Glutamatergic neuron (in vitro differentiated cells): Measurements from ENCODE around the gene PRICKLE4. TPM values are rescaled to one million over a fixed set of nuclear protein-coding genes. Genes with fewer than 3 reads are reported as not detected.

Experiments used
- DNase-seq: peaks from one replicate; pipeline ENCODE4 v3.0.0; 2022
- H3K27ac Mint-ChIP-seq: one replicate; pipeline ENCODE4 v1.8.0; 2020; ENCODE audit warnings: mild to moderate bottlenecking, mixed read lengths, inconsistent platforms; ENCODE audit not compliant: unreplicated experiment
- H3K27me3 Mint-ChIP-seq: one replicate; pipeline ENCODE4 v1.8.0; 2020; ENCODE audit warnings: mild to moderate bottlenecking, moderate library complexity, mixed read lengths, inconsistent platforms; ENCODE audit not compliant: unreplicated experiment
- H3K36me3 Mint-ChIP-seq: one replicate; pipeline ENCODE4 v1.8.0; 2020; ENCODE audit warnings: mild to moderate bottlenecking, mixed read lengths, inconsistent platforms; ENCODE audit not compliant: unreplicated experiment
- H3K4me1 Mint-ChIP-seq: one replicate; pipeline ENCODE4 v1.8.0; 2020; ENCODE audit warnings: mild to moderate bottlenecking, low read depth, mixed read lengths, inconsistent platforms; ENCODE audit not compliant: unreplicated experiment
- H3K4me3 Mint-ChIP-seq: one replicate; pipeline ENCODE4 v1.8.0; 2020; ENCODE audit warnings: mild to moderate bottlenecking, mixed read lengths, inconsistent platforms; ENCODE audit not compliant: unreplicated experiment
- H3K9me3 Mint-ChIP-seq: one replicate; pipeline ENCODE4 v1.8.0; 2020; ENCODE audit warnings: mild to moderate bottlenecking, moderate library complexity, mixed read lengths, inconsistent platforms; ENCODE audit not compliant: unreplicated experiment
- total RNA-seq: library from RNA; stranded (reverse); fragmentation: NEBNext Ultra II Directional; extraction: Animal tissue kit (Norgen Biotek cat#: 25700); gene quantifications from one replicate; pipeline ENCODE4 v1.2.1, GENCODE V29; 2021; ENCODE audit not compliant: unreplicated experiment
- TF ChIP-seq, protein P1 (sequence below): fragments of 200-600 bp; sonication (generic); IDR thresholded peaks from one replicate; pipeline ENCODE4 v1.5.0; 2021; ENCODE audit not compliant: partially characterized antibody, unreplicated experiment

The PRICKLE4 gene
- total RNA-seq, 1 donor from 2014 or later, result 2.3 TPM

DNA sequence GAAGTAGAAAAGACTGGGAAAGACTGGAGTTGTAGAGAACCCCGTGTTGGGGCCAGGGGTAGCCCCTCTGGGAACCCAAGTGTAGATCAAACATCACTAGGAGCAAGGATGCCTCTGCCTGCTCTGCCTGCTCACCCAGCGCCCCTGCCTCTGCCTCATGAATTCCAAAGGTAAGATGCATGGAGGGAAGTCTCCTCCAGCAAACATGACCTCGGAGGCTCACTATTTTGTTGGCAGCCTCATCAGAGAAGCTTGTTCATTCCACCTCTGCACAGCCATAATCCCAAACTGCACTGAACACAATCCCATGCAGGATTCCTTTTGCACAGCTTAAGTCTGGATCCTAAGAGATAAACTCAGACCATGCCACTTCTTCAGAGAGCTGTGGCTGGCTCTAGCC, 5.7 kb upstream of the PRICKLE4 start:
- peaks cover 5% of the 10 kb centered on the region for H3K27me3 Mint-ChIP-seq
- TF ChIP-seq, protein P1, sequence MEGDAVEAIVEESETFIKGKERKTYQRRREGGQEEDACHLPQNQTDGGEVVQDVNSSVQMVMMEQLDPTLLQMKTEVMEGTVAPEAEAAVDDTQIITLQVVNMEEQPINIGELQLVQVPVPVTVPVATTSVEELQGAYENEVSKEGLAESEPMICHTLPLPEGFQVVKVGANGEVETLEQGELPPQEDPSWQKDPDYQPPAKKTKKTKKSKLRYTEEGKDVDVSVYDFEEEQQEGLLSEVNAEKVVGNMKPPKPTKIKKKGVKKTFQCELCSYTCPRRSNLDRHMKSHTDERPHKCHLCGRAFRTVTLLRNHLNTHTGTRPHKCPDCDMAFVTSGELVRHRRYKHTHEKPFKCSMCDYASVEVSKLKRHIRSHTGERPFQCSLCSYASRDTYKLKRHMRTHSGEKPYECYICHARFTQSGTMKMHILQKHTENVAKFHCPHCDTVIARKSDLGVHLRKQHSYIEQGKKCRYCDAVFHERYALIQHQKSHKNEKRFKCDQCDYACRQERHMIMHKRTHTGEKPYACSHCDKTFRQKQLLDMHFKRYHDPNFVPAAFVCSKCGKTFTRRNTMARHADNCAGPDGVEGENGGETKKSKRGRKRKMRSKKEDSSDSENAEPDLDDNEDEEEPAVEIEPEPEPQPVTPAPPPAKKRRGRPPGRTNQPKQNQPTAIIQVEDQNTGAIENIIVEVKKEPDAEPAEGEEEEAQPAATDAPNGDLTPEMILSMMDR, result no peak
- H3K9me3 Mint-ChIP-seq, result no peaks in the 10 kb centered on the region
- H3K27ac Mint-ChIP-seq, result no peak overlapping the region
- no peak for DNase-seq
- no peak overlapping the region for H3K4me3 Mint-ChIP-seq
- H3K4me1 Mint-ChIP-seq, result peaks cover 6% of the 10 kb centered on the region
- peaks cover 5% of the 10 kb centered on the region for H3K36me3 Mint-ChIP-seq

DNA sequence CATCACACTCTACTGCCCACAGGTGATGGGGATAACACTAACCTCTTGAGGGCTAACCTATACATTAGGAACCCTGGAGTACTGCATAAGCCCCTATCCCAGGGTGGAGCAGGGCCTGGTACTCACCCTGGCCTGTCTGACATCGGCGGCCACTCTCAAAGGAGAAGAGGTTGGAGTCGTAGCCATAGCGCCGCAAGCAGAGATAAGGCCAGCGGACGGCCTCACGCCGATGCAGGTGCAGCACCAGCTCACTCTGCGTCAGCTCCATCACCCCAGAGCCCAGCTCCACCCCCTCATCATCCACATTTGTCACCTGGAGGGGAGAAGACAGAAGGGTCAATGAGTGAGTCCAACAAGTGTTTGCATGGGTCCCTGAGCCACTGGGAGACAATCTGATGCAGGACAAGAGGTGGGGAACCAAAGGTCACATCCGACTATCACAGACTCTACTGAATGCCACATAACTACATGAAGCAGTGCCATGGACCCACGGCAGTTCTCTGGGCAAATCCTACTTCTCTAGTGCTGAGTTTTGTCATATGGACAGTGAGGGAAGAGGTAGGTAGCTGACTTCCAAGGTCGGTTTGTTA, 5.2 kb upstream of the PRICKLE4 start:
- TF ChIP-seq, protein P1, result no peak
- H3K9me3 Mint-ChIP-seq, result no peaks in the 10 kb centered on the region

DNA sequence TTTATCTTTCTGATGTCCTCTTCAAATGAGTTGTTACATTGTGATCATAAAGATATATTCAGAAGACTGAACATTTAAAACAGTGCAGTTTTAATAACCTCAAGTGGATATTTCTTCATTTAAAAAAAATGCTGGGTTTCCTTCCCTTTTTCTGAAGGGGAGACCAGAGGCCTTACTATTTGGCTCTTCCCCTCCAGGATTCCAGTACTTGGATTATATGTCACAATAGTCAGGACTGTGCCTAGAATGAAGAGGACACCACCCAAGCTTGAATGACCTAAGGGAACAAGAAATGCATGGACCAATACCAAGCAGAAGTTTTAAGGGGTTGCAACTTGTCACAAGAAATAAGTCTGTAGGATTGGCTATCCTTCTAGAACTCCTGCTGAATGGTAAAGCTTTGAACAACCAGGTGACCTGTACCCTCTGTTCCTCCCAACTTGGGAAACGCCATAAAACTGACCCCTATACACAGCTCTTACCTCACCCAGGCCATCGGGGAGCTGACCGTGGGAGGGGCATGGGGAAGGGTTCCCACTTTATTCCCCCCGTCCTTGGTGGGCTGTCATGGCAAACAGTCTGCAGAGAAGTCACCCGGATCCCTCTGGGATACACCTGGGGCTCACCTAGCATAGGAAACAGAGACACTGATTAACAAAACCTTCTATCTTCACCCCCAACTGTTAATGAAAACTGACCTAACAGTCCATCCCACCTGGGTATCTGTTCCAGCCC, 2.9 kb upstream of the PRICKLE4 start:
- H3K9me3 Mint-ChIP-seq, result no peaks in the 10 kb centered on the region
- H3K27me3 Mint-ChIP-seq, result peaks cover 7% of the 10 kb centered on the region
- no peak overlapping the region for H3K27ac Mint-ChIP-seq
- H3K4me3 Mint-ChIP-seq, result no peak overlapping the region
- TF ChIP-seq, protein P1, result no peak
- H3K4me1 Mint-ChIP-seq, result peaks cover 7% of the 10 kb centered on the region
- no peak for DNase-seq
- no peaks in the 10 kb centered on the region for H3K36me3 Mint-ChIP-seq

More for the DNA sequence above, 5.2 kb upstream of the PRICKLE4 start:
- H3K36me3 Mint-ChIP-seq, result no peaks in the 10 kb centered on the region
- no peak overlapping the region for H3K4me3 Mint-ChIP-seq
- H3K27me3 Mint-ChIP-seq, result peaks cover 5% of the 10 kb centered on the region
- no peak overlapping the region for H3K27ac Mint-ChIP-seq
- H3K4me1 Mint-ChIP-seq, result peaks cover 5% of the 10 kb centered on the region
- no peak for DNase-seq

DNA sequence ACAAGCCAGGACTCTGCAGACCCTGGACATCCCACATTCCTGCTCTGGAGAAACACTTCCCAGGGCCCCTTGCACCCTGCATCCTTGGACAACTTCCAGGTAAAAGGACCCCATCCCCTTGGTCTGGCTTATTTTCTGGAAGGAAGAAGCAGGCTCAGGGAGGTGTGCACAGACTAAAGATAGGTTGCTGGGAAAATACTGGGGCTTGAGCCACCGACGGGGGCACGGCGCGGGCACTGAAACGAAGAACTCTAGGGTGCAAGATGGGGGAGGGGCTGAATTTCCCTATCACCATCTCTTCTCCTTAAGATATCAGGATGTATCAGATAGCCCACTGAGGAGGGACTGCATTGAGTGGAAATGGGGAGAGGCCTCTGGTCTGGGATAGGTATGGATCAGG, 1.7 kb upstream of the PRICKLE4 start:
- Mint-ChIP-seq H3K4me1 (peaks cover 7% of the 10 kb centered on the region), H3K4me3 (peak overlapping the region; percentile 96), H3K27me3 (peaks cover 7% of the 10 kb centered on the region), H3K27ac (peak overlapping the region; percentile 59), H3K36me3 (no peaks in the 10 kb centered on the region), H3K9me3 (no peaks in the 10 kb centered on the region)
- TF ChIP-seq, protein P1, result no peak
- DNase-seq, result no peak

DNA sequence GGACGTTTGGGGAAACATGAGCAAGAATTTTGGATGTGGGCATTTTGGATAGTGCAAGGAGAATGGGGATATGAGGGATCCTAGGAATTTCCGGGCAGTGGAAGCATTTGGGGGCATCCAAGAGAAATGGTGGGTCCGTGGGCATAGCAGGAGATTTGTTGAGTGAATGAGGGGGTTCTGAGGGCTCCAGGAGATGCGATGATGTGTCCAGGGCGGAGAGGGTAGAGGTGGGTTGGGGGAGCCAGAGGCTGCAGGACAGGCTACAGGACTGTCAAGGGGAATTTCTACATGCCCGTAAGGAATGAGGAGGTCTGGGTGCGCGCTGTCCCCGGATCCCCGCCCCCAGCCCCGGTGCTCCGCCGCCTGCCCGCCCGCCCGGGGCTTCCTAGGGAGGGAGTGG, 1.2 kb upstream of the PRICKLE4 start:
- TF ChIP-seq, protein P1, result no peak
- H3K4me3 Mint-ChIP-seq, result peak overlapping the region; percentile 96
- H3K36me3 Mint-ChIP-seq, result no peaks in the 10 kb centered on the region
- H3K27ac Mint-ChIP-seq, result peak overlapping the region; percentile 59
- peaks cover 7% of the 10 kb centered on the region for H3K4me1 Mint-ChIP-seq
- H3K9me3 Mint-ChIP-seq, result no peaks in the 10 kb centered on the region
- H3K27me3 Mint-ChIP-seq, result peaks cover 9% of the 10 kb centered on the region
- no peak for DNase-seq
